ENCODE results near the gene CELF6.

CELF6 gene

GRCh38 chr15:72271221-72271620, 48.7 kb downstream of the CELF6 start:
- no peak for DNase-seq

- DNase-seq: no peak
These were observed 50.2 kb downstream of the CELF6 start for GRCh38 chr15:72269739-72270138.

DNA sequence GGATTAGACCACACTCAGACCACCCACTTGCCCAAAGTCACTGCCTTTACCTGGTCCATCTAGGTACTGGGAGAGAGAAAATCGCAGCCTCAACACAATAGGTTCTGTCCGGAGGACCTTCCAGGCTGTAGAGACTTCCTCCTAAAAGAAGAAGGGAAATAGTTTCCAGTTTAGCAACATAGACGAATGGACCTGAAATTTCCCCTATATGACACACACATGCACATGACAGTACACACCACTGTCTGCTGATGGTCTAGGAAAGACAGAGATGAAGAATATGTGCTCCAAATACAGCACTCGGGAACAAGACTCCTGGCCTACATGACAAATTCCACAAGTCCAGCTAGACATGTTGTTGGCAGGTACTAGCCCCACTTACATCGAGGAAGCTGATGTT, 54.9 kb downstream of the CELF6 start:
- no peak for DNase-seq

GRCh38 chr15:72252663-72253299, 67.2 kb downstream of the CELF6 start:
- no peak for DNase-seq

GRCh38 chr15:72249142-72249810, 70.7 kb downstream of the CELF6 start:
- DNase-seq: no peak

GRCh38 chr15:72248514-72248913, 71.4 kb downstream of the CELF6 start:
- no peak for DNase-seq

- no peak for DNase-seq
These were observed 77.1 kb downstream of the CELF6 start for GRCh38 chr15:72242775-72243370.

GRCh38 chr15:72239652-72240051, 80.3 kb downstream of the CELF6 start:
- DNase-seq: no peak

- DNase-seq: no peak
These were observed 81.4 kb downstream of the CELF6 start for GRCh38 chr15:72238586-72238985.

DNA sequence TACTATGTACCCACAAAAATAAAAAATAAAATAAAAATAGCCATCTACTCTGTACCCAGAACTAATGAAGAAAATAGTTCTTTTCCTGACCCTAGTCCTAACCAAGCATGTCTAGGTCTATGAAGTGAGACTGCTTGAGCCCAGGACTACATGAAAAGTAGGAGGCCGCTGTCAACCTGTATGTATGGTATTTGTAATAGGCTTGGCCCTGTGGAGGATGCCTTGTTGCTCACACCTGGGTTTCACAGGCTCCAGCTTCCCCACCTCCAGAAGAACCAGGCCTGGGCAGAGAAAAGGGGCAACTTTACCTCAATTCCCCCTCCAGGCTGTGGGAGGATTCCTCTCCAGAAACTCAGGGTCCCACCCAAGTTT, 82.1 kb downstream of the CELF6 start:
- no peak for DNase-seq

GRCh38 chr15:72237029-72237852, 82.7 kb downstream of the CELF6 start:
- no peak for DNase-seq

- DNase-seq: no peak
These were observed 83.5 kb downstream of the CELF6 start for GRCh38 chr15:72236381-72237003.

DNA sequence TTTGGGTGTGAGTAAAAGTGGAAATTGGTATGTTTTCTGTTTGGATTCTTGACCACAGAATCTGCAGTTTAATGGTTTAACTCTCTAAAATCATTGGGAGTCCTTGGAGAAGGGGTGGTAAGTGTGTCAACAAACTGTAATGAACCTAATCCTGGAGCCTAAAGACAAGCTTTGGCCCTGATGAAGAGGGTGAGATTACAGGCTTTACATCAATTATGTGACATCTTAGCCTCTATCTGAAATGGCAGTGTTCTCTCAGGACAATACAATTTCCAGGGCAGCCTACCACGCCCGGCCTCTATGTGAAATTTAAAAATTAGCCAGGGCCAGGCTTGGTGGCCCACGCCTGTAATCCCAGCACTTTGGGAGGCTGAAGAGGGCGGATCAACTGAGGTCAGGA, 84.7 kb downstream of the CELF6 start:
- DNase-seq: no peak
